GM12878 (cell line): Measurements from ENCODE around the gene TMEM132D. TPM values are rescaled to one million over a fixed set of nuclear protein-coding genes. Genes with fewer than 3 reads are reported as not detected.

ENCODE experiments used
- ATAC-seq: fragments of 200-7000 bp; cut with Tn5 transposase; 3 replicates; pipeline ENCODE4 v1.9.1; 2020; ENCODE audit warnings: mild to moderate bottlenecking, moderate library complexity
- BruUV-seq: library from RNA; stranded (reverse); fragments of 400-500 nt; replicated peaks from 2 replicates; lab custom pipeline; 2021; lab: Mats Ljungman, UMichigan
- CTCF ChIA-PET: fragments of 300-600 bp; sonication (Branson Sonifier 250); formaldehyde crosslinking; extraction: SDS; loops from one replicate; lab custom pipeline; 2021; ENCODE audit warnings: inconsistent platforms; lab: Yijun Ruan, JAX
- POLR2A ChIA-PET: fragments of 350-600 bp; formaldehyde crosslinking; extraction: SDS; loops from one replicate; lab custom pipeline; 2021; ENCODE audit warnings: inconsistent platforms; lab: Charles Lee
- RAD21 ChIA-PET: fragments of 300-600 bp; sonication (Branson Sonifier 250); formaldehyde crosslinking; loops from one replicate; lab custom pipeline; 2023; ENCODE audit warnings: antibody characterized with exemption; ENCODE audit not compliant: unreplicated experiment; lab: Charles Lee
- SMC1A ChIA-PET: fragments of 300-600 bp; sonication (Branson Sonifier 250); formaldehyde crosslinking; loops from one replicate; lab custom pipeline; 2023; ENCODE audit not compliant: unreplicated experiment, uncharacterized antibody; lab: Charles Lee
- DNase-seq: peaks from one replicate; pipeline ENCODE4 v3.0.0-alpha.2; 2011; ENCODE audit warnings: low read depth, low spot score
- FAIRE-seq: peaks from 3 replicates; lab custom pipeline; 2011; peaks lifted over from hg19 to GRCh38; lab: Jason Lieb, UNC
- H2AFZ ChIP-seq: 2 replicates; pipeline ENCODE4 v1.6.0; 2011; ENCODE audit warnings: low read depth, low read length, control low read depth; ENCODE audit not compliant: control insufficient read depth
- H3K27ac ChIP-seq: 2 replicates; pipeline ENCODE4 v1.5.1; 2011; ENCODE audit warnings: control low read depth; ENCODE audit not compliant: control insufficient read depth, insufficient read depth
- H3K27me3 ChIP-seq, 2 experiments: replicated peaks in 1 of 2; 2 replicates each; pipeline versions ENCODE4 v1.6.0 to v1.6.1; 2011; ENCODE audit warnings: low read length in 1 of 2; ENCODE audit not compliant: control insufficient read depth in 2 of 2, insufficient read depth in 2 of 2
- H3K36me3 ChIP-seq, 2 experiments: 2 replicates each; pipeline ENCODE4 v1.5.1; 2011; ENCODE audit warnings: low read length in 1 of 2; ENCODE audit not compliant: control insufficient read depth in 2 of 2, insufficient read depth in 2 of 2
- H3K4me1 ChIP-seq: 2 replicates; pipeline ENCODE4 v1.6.1; 2011; ENCODE audit warnings: mild to moderate bottlenecking, low read length, moderate library complexity, mixed read lengths; ENCODE audit not compliant: control insufficient read depth, insufficient read depth
- H3K4me2 ChIP-seq: 2 replicates; pipeline ENCODE4 v1.6.0; 2011; ENCODE audit warnings: control low read depth; ENCODE audit not compliant: control insufficient read depth, insufficient read depth
- H3K4me3 ChIP-seq: fragments of 200-600 bp; sonication (generic); 2 replicates; pipeline ENCODE4 v1.5.1; 2016
- H3K79me2 ChIP-seq: 2 replicates; pipeline ENCODE4 v1.6.0; 2011; ENCODE audit warnings: low read length; ENCODE audit not compliant: control insufficient read depth, insufficient read depth
- H3K9ac ChIP-seq: 2 replicates; pipeline ENCODE4 v1.8.0; 2011; ENCODE audit warnings: low read length, control low read depth, mixed read lengths; ENCODE audit not compliant: control insufficient read depth, insufficient read depth
- H3K9me3 ChIP-seq: replicated peaks from 3 replicates; pipeline ENCODE4 v1.5.1; 2011; ENCODE audit warnings: mild to moderate bottlenecking, low read length; ENCODE audit not compliant: control insufficient read depth, insufficient read depth
- H4K20me1 ChIP-seq: 2 replicates; pipeline ENCODE4 v1.6.0; 2011; ENCODE audit not compliant: control insufficient read depth, insufficient read depth
- ATF2 ChIP-seq: IDR thresholded peaks from 2 replicates; pipeline ENCODE4 v1.6.1; 2012; ENCODE audit warnings: low read length, inconsistent platforms
- ATF7 ChIP-seq: fragments of 450-650 bp; IDR thresholded peaks from 2 replicates; pipeline ENCODE4 v1.6.1; 2016; ENCODE audit warnings: low read depth, mild to moderate bottlenecking
- BACH1 ChIP-seq: fragments of 450-650 bp; IDR thresholded peaks from 2 replicates; pipeline ENCODE4 v1.6.1; 2017; ENCODE audit warnings: mild to moderate bottlenecking, borderline replicate concordance
- ETV6 ChIP-seq, 2 experiments: fragments of 450-650 bp in 1 of 2; IDR thresholded peaks in 1 of 2; conservative IDR thresholded peaks in 1 of 2; 2 replicates each; pipeline ENCODE4 v1.6.1; 2014; ENCODE audit warnings: antibody characterized with exemption in 1 of 2, borderline replicate concordance in 1 of 2, low read depth in 1 of 2, mild to moderate bottlenecking in 1 of 2, moderate library complexity in 1 of 2
- IRF3 ChIP-seq: fragments of 450-650 bp; IDR thresholded peaks from 2 replicates; pipeline ENCODE4 v1.6.1; 2014; ENCODE audit warnings: mild to moderate bottlenecking
- MYB ChIP-seq: fragments of 150-350 bp; IDR thresholded peaks from 2 replicates; pipeline ENCODE4 v1.6.1; 2014; ENCODE audit warnings: mild to moderate bottlenecking, low read depth, low read length, borderline replicate concordance
- NR2C1 ChIP-seq: fragments of 450-650 bp; IDR thresholded peaks from 2 replicates; pipeline ENCODE4 v1.6.1; 2017; ENCODE audit warnings: antibody characterized with exemption, mild to moderate bottlenecking, moderate library complexity
- PAX8 ChIP-seq: fragments of 450-650 bp; IDR thresholded peaks from 2 replicates; pipeline ENCODE4 v1.6.1; 2017; ENCODE audit warnings: mild to moderate bottlenecking, moderate library complexity
- PBX3 ChIP-seq: IDR thresholded peaks from 2 replicates; pipeline ENCODE4 v1.6.1; 2011; ENCODE audit warnings: mild to moderate bottlenecking, low read depth, low read length, moderate library complexity; ENCODE audit not compliant: insufficient replicate concordance
- PML ChIP-seq: IDR thresholded peaks from 2 replicates; pipeline ENCODE4 v1.6.1; 2012; ENCODE audit warnings: low read length, inconsistent platforms
- RELB ChIP-seq: fragments of 450-650 bp; IDR thresholded peaks from 2 replicates; pipeline ENCODE4 v1.6.1; 2017; ENCODE audit warnings: low read depth, mild to moderate bottlenecking, moderate library complexity
- SIN3A ChIP-seq: IDR thresholded peaks from 2 replicates; pipeline ENCODE4 v1.6.1; 2012; ENCODE audit warnings: low read depth, low read length, improper control_type of control experiment
- SKIL ChIP-seq: fragments of 450-650 bp; IDR thresholded peaks from 2 replicates; pipeline ENCODE4 v1.6.1; 2017; ENCODE audit warnings: mild to moderate bottlenecking, low read depth, inconsistent platforms; ENCODE audit not compliant: poor library complexity, severe bottlenecking
- SMAD5 ChIP-seq: IDR thresholded peaks from 2 replicates; pipeline ENCODE4 v1.6.1; 2016; ENCODE audit warnings: antibody characterized with exemption, low read depth
- STAT1 ChIP-seq: fragments of 450-650 bp; conservative IDR thresholded peaks from 2 replicates; pipeline ENCODE4 v1.6.1; 2014; ENCODE audit warnings: antibody characterized with exemption, mild to moderate bottlenecking
- TAF1 ChIP-seq: IDR thresholded peaks from 2 replicates; pipeline ENCODE4 v1.6.1; 2011; ENCODE audit warnings: mild to moderate bottlenecking, low read depth, low read length, borderline replicate concordance
- ZNF24 ChIP-seq: fragments of 450-650 bp; IDR thresholded peaks from 2 replicates; pipeline ENCODE4 v1.6.1; 2017; ENCODE audit warnings: antibody characterized with exemption, mild to moderate bottlenecking
- WGBS: methylation state at CpG from one replicate; pipeline ENCODE4 v1.1.6; 2016; ENCODE audit warnings: low lambda C conversion rate; ENCODE audit not compliant: insufficient replicate concordance, insufficient coverage; ENCODE audit errors: missing lambda C conversion rate; 5-methylcytosine and 5-hydroxymethylcytosine counted together
- in situ Hi-C: fragments of 300-500 bp; cut with MboI; formaldehyde crosslinking; loops from 9 replicates; pipeline ENCODE4 v1.14.3; 2018; ENCODE audit warnings: mixed read lengths
- intact Hi-C: fragments of 100-400 bp; cut with micrococcal nuclease; formaldehyde crosslinking; loops from one replicate; pipeline ENCODE4 v1.14.2; 2022; ENCODE audit not compliant: unreplicated experiment
- polyA plus RNA-seq, 11 experiments: library from polyadenylated mRNA; depleted of rRNA in 4 of 11; unstranded in 6 of 11; stranded (reverse) in 5 of 11; fragments of >200 nt; fragmentation: Nextera tagmentation in 4 of 11; fragmentation: Illumina TruSeq in 1 of 11; extraction: Ambion mirVana in 4 of 11; extraction: Trizol in 1 of 11; gene quantifications; 1 replicate in 1 of 11; 2 replicates in 10 of 11; pipeline versions ENCODE4 v1.2.1 to v1.2.3, GENCODE V29; 2011 to 2016; ENCODE audit warnings: inconsistent platforms in 2 of 11, missing spikeins in 2 of 11, low read depth in 1 of 11
- total RNA-seq, 4 experiments: library from RNA; depleted of rRNA in 3 of 4; stranded (reverse); fragments of >200 nt in 3 of 4; fragmentation: Illumina TruSeq in 1 of 4; extraction: Trizol in 1 of 4; gene quantifications; 2 replicates each; pipeline versions ENCODE4 v1.2.1 to v1.2.3, GENCODE V29; 2013 to 2021

Gene TMEM132D
- total and polyA plus RNA-seq, 10 of the 15 experiments (the other 5 are each of a cell fraction or from before 2014, with no cell fraction given), result under 0.01 to 0.12 (median 0.02) TPM; not detected in 3

- ATAC-seq, result no peak
- WGBS, result 24% methylated on average over 7 of the region's 7 CpGs
- H3K4me1 ChIP-seq, result no peaks in the 10 kb centered on the region
- no peak overlapping the region for H3K27ac ChIP-seq
- in situ Hi-C loops, result no loop called here
- no peaks in the 10 kb centered on the region for H4K20me1 ChIP-seq
- H2AFZ ChIP-seq, result no peak overlapping the region
- ChIA-PET CTCF (interaction anchor here (0.6 kb wide), 1 partner anchor 22 kb away, joined by 3 read pairs; no protein-coding TSS in a partner anchor), RAD21 (no interaction called here), SMC1A (no interaction called here), POLR2A (interaction anchor here (0.6 kb wide), 1 partner anchor 8 kb away, joined by 4 read pairs; no protein-coding TSS in a partner anchor)
- no peaks in the 10 kb centered on the region for H3K79me2 ChIP-seq
- H3K4me2 ChIP-seq, result no peak overlapping the region
- intact Hi-C loops, result no loop called here
- DNase-seq, result no peak
- no peaks in the 10 kb centered on the region for H3K27me3 ChIP-seq
- H3K36me3 ChIP-seq, result no peaks in the 10 kb centered on the region
- no peak for FAIRE-seq
- no peak overlapping the region for H3K9ac ChIP-seq
- TF ChIP-seq SMAD5 (no peak), ATF2 (no peak), NR2C1 (no peak), PBX3 (no peak), SKIL (no peak), ZNF24 (no peak), BACH1 (no peak), TAF1 (no peak), ETV6 (conservative IDR thresholded peaks at IDR 0.05 in 1 of 2, IDR thresholded peaks at IDR 0.05 in 1 of 2; ENCODE audit: borderline replicate concordance in 1 of 2, low read depth in 1 of 2) (no peak), ATF7 (no peak), RELB (no peak), MYB (no peak), IRF3 (no peak), STAT1 (no peak), PAX8 (no peak), PML (no peak), SIN3A (no peak)
- no peaks in the 10 kb centered on the region for H3K9me3 ChIP-seq
- H3K4me3 ChIP-seq, result no peak overlapping the region
- no TSS peak for BruUV-seq
Measured at GRCh38 chr12:129607301-129607700, 296.5 kb downstream of the TMEM132D start.
